ENCODE results near the gene KRT8.
"Not testable (repeated sequence)": the region's sequence is repeated elsewhere in the genome, so short reads cannot be mapped to it uniquely, and the experiment has no call there.

Gene KRT8

DNA sequence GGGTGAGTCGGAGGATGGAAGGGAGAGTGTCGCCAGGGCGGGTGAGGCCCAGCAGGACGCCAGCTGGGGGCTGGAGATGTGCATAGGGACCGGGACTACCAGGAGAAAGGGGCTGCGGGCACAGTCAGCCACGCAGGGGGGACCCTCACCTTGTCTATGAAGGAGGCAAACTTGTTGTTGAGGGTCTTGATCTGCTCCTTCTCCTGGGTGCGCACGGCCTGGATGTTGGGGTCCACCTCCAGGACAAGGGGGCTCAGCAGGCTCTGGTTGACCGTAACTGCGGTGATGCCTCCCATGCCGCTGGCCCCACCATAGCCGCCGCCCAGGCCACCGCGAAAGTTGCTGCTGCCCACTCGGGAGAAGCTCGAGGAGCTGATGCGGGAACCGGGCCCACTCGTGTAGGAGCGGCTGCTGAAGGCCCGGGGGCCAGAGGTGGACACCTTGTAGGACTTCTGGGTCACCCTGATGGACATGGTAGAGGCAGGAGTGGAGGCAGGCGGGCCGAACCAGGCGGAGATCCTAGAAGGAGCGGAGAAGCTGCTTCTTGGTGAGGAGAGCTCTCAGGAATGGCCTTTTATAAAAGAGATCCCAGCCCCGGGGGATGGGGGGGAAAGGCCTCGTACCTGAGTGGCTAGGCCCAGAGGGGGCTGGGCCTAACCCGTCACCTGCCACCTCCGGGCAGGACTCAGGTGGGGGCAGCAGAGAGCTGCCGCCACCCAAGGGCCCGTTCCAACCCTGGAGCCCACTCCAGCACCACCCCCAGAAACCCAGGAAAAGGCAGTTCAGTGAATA is at the start of gene KRT8:
KRT8 (minus strand) TSS at position 568 of the 792 bp plus-strand sequence; CDS start at position 473, 95 bp downstream.
- DNase-seq: not testable (repeated sequence)

GRCh38 chr12:52953181-52953841 is 48.4 kb upstream of the KRT8 start:
- DNase-seq: no peak

- DNase-seq: no peak
Measured at GRCh38 chr12:52952076-52952801, 47.4 kb upstream of the KRT8 start.

DNA sequence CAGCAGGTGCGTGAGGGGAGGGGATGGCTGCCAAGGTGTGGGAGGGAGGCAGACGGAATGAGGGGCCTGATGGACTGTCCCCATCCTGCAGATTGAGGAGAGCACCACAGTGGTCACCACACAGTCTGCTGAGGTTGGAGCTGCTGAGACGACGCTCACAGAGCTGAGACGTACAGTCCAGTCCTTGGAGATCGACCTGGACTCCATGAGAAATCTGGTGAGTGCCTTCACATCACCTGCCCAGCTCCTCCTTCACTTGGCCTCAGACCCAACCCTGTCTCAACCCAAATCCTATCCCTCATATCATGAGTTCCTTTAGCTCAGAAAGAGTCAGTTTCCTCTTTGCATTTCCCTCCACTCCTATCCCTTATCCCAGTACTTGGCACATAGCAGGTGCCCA is 46.8 kb upstream of the KRT8 start:
- DNase-seq: no peak

DNA sequence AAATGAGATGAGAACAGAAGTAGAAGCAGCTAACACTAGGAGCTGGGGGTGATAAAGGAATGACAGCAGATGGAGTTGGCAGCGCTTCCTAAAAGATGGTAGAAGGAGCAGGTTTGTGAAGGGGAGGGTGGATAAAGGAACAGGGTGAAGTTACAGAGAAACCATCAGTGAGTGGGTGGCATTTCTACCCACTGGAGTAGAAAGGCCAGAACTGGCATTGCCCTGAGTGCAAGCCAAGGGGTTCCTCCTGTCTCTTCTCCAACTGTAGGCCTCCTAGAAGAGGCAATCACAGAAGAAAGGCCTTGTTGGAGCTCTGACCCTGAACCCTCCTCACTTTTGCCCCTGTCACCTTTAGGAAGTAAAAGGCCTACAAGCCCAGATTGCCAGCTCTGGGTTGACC is 46.2 kb upstream of the KRT8 start:
- DNase-seq: no peak

DNA sequence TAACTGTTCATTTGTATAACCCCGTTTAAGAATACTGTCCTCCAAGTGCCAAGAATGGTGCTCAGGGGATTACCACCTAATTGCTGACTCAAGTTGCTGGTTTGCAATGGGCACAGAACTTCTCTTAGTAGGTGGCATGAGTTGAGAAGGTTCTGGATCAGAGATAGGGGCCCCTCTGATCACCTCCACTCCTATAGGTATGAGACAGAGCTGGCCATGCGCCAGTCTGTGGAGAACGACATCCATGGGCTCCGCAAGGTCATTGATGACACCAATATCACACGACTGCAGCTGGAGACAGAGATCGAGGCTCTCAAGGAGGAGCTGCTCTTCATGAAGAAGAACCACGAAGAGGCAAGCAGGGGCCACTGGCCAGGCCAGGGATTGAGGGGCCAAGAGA is 45.7 kb upstream of the KRT8 start:
- DNase-seq: no peak

- no peak for DNase-seq
Measured at GRCh38 chr12:52949413-52950331, 44.8 kb upstream of the KRT8 start.

DNA sequence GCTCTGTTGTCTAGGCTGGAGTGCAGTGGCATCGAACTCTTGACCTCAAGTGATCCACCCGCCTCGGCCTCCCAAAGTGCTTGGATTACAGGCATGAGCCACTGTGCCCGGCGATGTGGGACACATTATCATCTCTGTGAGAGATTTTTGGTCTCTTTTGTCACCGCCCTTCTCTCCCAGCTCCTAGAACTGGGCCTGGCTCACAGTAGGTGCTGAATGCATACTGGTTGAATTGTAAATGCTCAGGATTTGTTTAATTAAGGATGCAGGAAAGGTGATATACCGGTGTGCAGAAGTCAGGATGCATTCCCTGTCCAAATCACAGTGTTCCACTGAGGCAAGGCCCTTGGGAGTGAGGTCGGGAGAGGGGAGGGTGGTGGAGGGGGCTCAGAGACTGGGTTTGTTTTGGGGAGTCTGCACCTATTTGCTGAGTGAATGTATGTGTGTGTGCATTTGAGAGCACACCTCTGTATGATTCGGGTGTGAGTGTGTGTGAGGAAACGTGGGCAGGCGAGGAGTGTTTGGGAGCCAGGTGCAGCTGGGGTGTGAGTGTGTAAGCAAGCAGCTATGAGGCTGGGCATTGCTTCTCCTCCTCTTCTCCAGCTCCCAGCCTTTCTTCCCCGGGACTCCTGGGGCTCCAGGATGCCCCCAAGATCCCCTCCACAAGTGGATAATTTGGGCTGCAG is 43.0 kb upstream of the KRT8 start:
- DNase-seq: no peak

DNA sequence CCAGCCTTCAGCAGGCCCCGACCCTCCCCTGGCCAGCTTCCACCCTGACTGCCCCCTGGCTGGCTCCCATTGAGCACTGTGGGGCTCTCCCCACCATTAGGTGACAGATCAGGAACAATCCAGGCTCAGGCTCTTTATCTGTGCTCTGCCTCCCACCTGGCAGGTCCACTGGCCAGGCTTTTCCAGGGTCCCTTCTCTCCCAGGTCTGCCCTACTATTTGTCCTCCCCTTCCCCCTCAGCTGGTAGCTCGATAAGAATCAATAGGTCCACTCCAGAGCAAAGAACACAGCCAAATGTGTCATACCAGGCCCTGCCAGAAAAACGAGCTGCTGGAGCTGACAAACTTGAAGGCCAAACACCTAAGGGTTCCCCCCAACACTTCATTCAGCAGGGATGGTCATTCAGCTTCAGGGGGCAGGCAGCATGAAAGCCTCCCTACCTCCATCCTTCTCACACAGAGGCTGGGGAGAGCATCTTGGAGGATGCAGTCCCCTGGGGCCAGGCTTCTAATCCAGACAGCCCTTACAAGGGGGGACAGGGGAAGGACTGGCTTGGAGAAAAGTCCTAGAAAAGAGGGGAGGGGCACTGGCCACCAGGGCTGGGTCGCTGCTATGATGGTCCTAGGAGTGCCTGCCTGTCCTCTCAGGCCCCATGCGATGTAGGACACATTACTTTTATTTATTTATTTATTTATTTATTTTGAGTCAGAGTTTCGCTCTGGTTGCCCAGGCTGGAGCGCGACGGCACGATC is 42.1 kb upstream of the KRT8 start:
- DNase-seq: no peak

DNA sequence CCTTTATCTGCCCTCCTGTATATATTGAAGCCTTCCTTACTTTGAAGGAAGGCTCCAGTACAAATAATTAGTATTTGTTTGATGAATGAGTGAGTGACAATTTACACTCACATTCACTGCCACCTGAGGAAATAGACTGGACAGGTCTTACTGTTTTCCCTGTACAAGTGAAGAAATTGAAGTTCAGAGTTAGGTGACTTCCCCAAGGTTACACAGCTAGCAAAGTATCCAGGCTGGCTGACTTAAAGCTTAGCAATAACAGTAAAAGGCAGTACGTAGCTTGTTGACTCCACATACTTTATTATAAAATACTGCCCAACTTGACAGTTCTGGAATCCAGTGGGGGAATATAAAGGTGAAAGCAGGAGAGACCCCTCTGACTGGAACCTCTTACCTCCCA is 41.5 kb upstream of the KRT8 start:
- DNase-seq: no peak

DNA sequence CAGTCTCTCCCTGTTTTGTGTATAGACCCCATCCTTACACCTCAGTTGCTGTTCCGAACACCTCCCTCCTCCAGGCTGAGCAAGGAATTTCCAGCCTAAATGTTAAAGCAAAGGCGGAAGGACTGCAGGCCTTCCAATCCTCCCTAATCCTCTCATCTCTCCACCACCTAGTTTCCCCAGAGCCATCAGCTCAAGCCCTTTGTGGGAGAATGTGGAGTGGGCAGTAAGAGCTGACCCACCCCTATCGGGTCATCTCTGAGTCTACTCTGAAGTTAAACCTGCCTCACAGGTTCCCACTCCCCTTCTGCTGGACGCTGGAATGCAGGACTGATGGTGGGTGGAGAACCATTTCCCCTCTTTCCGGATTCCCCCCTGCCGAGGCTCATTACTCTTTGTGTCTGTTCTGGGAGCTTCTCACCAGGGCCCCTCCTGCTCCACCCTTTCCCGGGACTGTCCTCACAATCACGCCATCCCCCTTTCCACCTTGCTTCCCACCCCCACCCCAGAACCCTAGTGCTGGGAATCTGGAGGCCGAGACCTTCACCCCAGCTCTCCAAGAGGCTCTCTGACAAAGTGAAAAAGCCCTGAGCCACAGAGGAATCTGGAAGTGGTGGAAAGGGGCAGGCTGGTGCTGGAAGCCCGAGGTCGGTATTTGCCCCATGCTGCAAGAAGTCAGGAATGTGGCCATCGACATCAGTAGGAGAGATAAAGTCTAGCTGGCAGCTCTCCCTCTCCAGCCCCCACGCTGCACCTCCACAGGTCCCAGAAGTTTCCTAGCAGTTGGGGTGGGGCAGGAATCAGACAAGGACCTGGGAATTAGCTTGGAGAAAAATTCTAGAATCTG is 40.7 kb upstream of the KRT8 start:
- no peak for DNase-seq

- DNase-seq: no peak
Measured at GRCh38 chr12:52944683-52945388, 40.0 kb upstream of the KRT8 start.

GRCh38 chr12:52942901-52943181 is 38.0 kb upstream of the KRT8 start:
- no peak for DNase-seq

GRCh38 chr12:52942066-52942900 is 37.4 kb upstream of the KRT8 start:
- DNase-seq: no peak

- DNase-seq: no peak
Measured at GRCh38 chr12:52929538-52929937, 24.7 kb upstream of the KRT8 start.

GRCh38 chr12:52927964-52928363 is 23.1 kb upstream of the KRT8 start:
- DNase-seq: no peak

- no peak for DNase-seq
Measured at GRCh38 chr12:52926596-52927234, 21.8 kb upstream of the KRT8 start.
